CD4-positive, alpha-beta T cell (primary cell): Measurements from ENCODE around the gene EMC7. TPM values are rescaled to one million over a fixed set of nuclear protein-coding genes. Genes with fewer than 3 reads are reported as not detected.

Source experiments
- ATAC-seq: fragments of 200-7000 bp; cut with Tn5 transposase; one replicate; pipeline ENCODE4 v1.10.0; 2022; ENCODE audit warnings: mild to moderate bottlenecking; ENCODE audit not compliant: poor library complexity
- CTCF ChIA-PET: fragments of 350-600 bp; sonication (Branson Sonifier 250); formaldehyde crosslinking; loops from one replicate; lab custom pipeline; 2021; ENCODE audit warnings: antibody characterized with exemption, inconsistent platforms; lab: Charles Lee
- POLR2A ChIA-PET: fragments of 350-600 bp; sonication (Branson Sonifier 250); formaldehyde crosslinking; loops from one replicate; lab custom pipeline; 2021; ENCODE audit warnings: antibody characterized with exemption, inconsistent platforms; lab: Charles Lee
- DNase-seq, 14 experiments: peaks; one replicate each; pipeline ENCODE4 v3.0.0-alpha.2; 2013 to 2020; ENCODE audit warnings: mixed read lengths in 2 of 14
- H3K27ac ChIP-seq, 2 donors: one replicate each; pipeline versions ENCODE4 v1.5.1 to v1.7.0; 2013; ENCODE audit warnings: low read length in 2 of 2, low read depth in 1 of 2, mild to moderate bottlenecking in 1 of 2
- H3K27me3 ChIP-seq, 2 experiments: 1 replicate in 1 of 2; 2 replicates in 1 of 2; pipeline versions ENCODE4 v1.6.1 to v1.7.0; 2013; ENCODE audit warnings: low read length in 2 of 2, control low read depth in 1 of 2, mild to moderate bottlenecking in 1 of 2, moderate library complexity in 1 of 2; ENCODE audit not compliant: insufficient read depth in 2 of 2, control insufficient read depth in 1 of 2
- H3K36me3 ChIP-seq: one replicate; pipeline ENCODE4 v1.6.1; 2013; ENCODE audit warnings: low read length, control low read depth; ENCODE audit not compliant: insufficient read depth
- H3K4me1 ChIP-seq: one replicate; pipeline ENCODE4 v1.6.1; 2013; ENCODE audit warnings: low read length, control low read depth; ENCODE audit not compliant: insufficient read depth
- H3K4me3 ChIP-seq: one replicate; pipeline ENCODE4 v1.5.1; 2013; ENCODE audit warnings: mild to moderate bottlenecking, low read length, moderate library complexity
- H3K9me3 ChIP-seq, 2 experiments: 1 replicate in 1 of 2; 2 replicates in 1 of 2; pipeline versions ENCODE4 v1.6.1 to v1.7.0; 2013; ENCODE audit warnings: low read length in 2 of 2, mild to moderate bottlenecking in 2 of 2, control low read depth in 1 of 2, moderate library complexity in 1 of 2; ENCODE audit not compliant: control insufficient read depth in 1 of 2, insufficient read depth in 1 of 2
- H3K27ac Mint-ChIP-seq: one replicate; pipeline ENCODE4 v1.8.0; 2020; ENCODE audit warnings: mixed read lengths
- H3K27me3 Mint-ChIP-seq: one replicate; pipeline ENCODE4 v1.8.0; 2021; ENCODE audit warnings: mixed read lengths
- H3K36me3 Mint-ChIP-seq: one replicate; pipeline ENCODE4 v1.8.0; 2021; ENCODE audit warnings: low read depth, mixed read lengths
- H3K4me1 Mint-ChIP-seq: one replicate; pipeline ENCODE4 v1.8.0; 2021; ENCODE audit warnings: low read depth, mixed read lengths
- H3K4me3 Mint-ChIP-seq: one replicate; pipeline ENCODE4 v1.8.0; 2020; ENCODE audit warnings: mild to moderate bottlenecking, mixed read lengths
- H3K9me3 Mint-ChIP-seq: one replicate; pipeline ENCODE4 v1.8.0; 2020; ENCODE audit warnings: mixed read lengths
- intact Hi-C, 2 experiments: fragments of 100-400 bp; cut with DNase I in 1 of 2; cut with micrococcal nuclease in 1 of 2; formaldehyde crosslinking; loops; one replicate each; pipeline versions ENCODE4 v1.15.1 to v1.9.0; 2023 to 2025; cut with DNase I, micrococcal nuclease
- total RNA-seq, 174 experiments: library from RNA in 2 of 174; stranded (reverse) in 2 of 174; gene quantifications; one replicate each; pipeline ENCODE4 v1.2.3 and lab custom pipeline; 2021 to 2026
- TF ChIP-seq, protein P1 (sequence below): fragments of 200-600 bp; IDR thresholded peaks from one replicate; pipeline ENCODE4 v1.8.0; 2022; ENCODE audit warnings: antibody characterized with exemption, mild to moderate bottlenecking

The EMC7 gene
- total RNA-seq, 2 experiments from 2014 or later: 54.0 to 54.6 TPM

- no peaks in the 10 kb centered on the region for H3K9me3 ChIP-seq
- TF ChIP-seq, protein P1, sequence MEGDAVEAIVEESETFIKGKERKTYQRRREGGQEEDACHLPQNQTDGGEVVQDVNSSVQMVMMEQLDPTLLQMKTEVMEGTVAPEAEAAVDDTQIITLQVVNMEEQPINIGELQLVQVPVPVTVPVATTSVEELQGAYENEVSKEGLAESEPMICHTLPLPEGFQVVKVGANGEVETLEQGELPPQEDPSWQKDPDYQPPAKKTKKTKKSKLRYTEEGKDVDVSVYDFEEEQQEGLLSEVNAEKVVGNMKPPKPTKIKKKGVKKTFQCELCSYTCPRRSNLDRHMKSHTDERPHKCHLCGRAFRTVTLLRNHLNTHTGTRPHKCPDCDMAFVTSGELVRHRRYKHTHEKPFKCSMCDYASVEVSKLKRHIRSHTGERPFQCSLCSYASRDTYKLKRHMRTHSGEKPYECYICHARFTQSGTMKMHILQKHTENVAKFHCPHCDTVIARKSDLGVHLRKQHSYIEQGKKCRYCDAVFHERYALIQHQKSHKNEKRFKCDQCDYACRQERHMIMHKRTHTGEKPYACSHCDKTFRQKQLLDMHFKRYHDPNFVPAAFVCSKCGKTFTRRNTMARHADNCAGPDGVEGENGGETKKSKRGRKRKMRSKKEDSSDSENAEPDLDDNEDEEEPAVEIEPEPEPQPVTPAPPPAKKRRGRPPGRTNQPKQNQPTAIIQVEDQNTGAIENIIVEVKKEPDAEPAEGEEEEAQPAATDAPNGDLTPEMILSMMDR: no peak
- no peaks in the 10 kb centered on the region for H3K27me3 Mint-ChIP-seq
- CTCF ChIA-PET: interaction anchor here (1.3 kb wide), 1 partner anchor 13 kb away, joined by 4 read pairs; no protein-coding TSS in a partner anchor
- no peaks in the 10 kb centered on the region for H3K9me3 Mint-ChIP-seq
- H3K4me1 Mint-ChIP-seq: no peaks in the 10 kb centered on the region
- H3K4me1 ChIP-seq: no peaks in the 10 kb centered on the region
- POLR2A ChIA-PET: no interaction called here
- H3K27ac ChIP-seq: no peak overlapping the region
- no peaks in the 10 kb centered on the region for H3K36me3 ChIP-seq
- H3K27me3 ChIP-seq: no peaks in the 10 kb centered on the region
- no peaks in the 10 kb centered on the region for H3K36me3 Mint-ChIP-seq
- H3K4me3 ChIP-seq: no peak overlapping the region
- no peak for ATAC-seq
- intact Hi-C loops: no loop called here
- no peak overlapping the region for H3K27ac Mint-ChIP-seq
- no peak for DNase-seq
- H3K4me3 Mint-ChIP-seq: no peak overlapping the region
Observed at GRCh38 chr15:34132881-34133280, 31.2 kb upstream of the EMC7 start.

DNA sequence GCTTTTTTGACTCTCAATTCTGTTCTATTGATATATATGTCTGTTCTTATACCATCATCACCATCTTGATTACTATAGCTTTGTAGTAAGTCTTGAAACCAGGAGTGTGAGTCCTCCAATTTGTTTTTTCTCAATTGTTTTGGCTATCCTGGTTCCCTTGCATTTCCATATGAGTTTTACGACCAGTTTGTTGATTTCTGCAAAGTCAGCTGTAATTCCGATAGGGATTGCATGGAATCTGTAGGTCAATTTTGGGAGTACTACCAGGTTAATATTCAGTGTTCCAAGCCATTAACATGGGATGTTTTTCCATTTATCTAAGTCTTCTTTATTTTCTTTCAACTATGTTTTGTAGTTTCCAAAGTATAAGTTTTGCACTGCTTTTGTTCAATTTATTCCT lies 27.2 kb upstream of the EMC7 start:
- TF ChIP-seq, protein P1: no peak
- Mint-ChIP-seq H3K4me3 (no peak overlapping the region), H3K36me3 (no peaks in the 10 kb centered on the region), H3K9me3 (no peaks in the 10 kb centered on the region), H3K27me3 (no peaks in the 10 kb centered on the region), H3K4me1 (no peaks in the 10 kb centered on the region), H3K27ac (no peak overlapping the region)
- no peaks in the 10 kb centered on the region for H3K9me3 ChIP-seq
- H3K4me3 ChIP-seq: no peak overlapping the region
- intact Hi-C loops: no loop called here
- no peaks in the 10 kb centered on the region for H3K4me1 ChIP-seq
- H3K27ac ChIP-seq: no peak overlapping the region
- DNase-seq: no peak
- H3K27me3 ChIP-seq: no peaks in the 10 kb centered on the region
- ChIA-PET POLR2A (no interaction called here), CTCF (interaction anchor here (1.3 kb wide), 1 partner anchor 69 kb away, joined by 3 read pairs; no protein-coding TSS in a partner anchor)
- ATAC-seq: no peak
- no peaks in the 10 kb centered on the region for H3K36me3 ChIP-seq

DNA sequence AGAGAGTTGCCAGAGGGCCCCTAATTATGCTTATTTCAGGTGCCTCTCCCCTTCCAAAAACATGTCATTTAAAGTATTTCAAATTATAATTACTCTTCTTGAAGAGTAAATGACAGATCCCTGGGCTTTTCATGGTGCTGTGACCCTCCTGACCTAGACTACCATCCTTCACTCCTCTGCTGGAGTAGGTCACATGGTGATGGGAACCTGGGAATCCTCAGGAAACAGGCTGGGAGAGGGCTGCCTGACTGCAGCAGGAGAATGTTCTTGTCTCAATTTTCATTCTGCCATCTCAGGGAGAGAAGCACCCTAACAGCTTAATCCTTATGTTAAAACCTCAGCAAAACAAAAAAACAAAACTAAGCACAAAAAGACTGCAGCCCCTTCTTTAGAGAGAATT lies 24.9 kb upstream of the EMC7 start:
- H3K36me3 ChIP-seq: no peaks in the 10 kb centered on the region
- H3K4me3 ChIP-seq: no peak overlapping the region
- POLR2A ChIA-PET: no interaction called here
- no peak for DNase-seq
- CTCF ChIA-PET: no interaction called here
- no peaks in the 10 kb centered on the region for H3K27me3 ChIP-seq
- H3K27ac ChIP-seq: no peak overlapping the region
- H3K4me1 Mint-ChIP-seq: no peaks in the 10 kb centered on the region
- no peak overlapping the region for H3K27ac Mint-ChIP-seq
- H3K9me3 ChIP-seq: no peaks in the 10 kb centered on the region
- intact Hi-C loops: no loop called here
- H3K36me3 Mint-ChIP-seq: no peaks in the 10 kb centered on the region
- ATAC-seq: no peak
- H3K9me3 Mint-ChIP-seq: no peaks in the 10 kb centered on the region
- no peaks in the 10 kb centered on the region for H3K27me3 Mint-ChIP-seq
- H3K4me1 ChIP-seq: no peaks in the 10 kb centered on the region
- H3K4me3 Mint-ChIP-seq: no peak overlapping the region
- TF ChIP-seq, protein P1: no peak
